ENCODE data around the gene SERPINA5. TPM values are rescaled to one million over a fixed set of nuclear protein-coding genes. Genes with fewer than 3 reads are reported as not detected.

Gene SERPINA5
- polyA plus RNA-seq, 2 of the 4 experiments (the other 2 are of a cell fraction), result 0.74 to 0.78 TPM

DNA sequence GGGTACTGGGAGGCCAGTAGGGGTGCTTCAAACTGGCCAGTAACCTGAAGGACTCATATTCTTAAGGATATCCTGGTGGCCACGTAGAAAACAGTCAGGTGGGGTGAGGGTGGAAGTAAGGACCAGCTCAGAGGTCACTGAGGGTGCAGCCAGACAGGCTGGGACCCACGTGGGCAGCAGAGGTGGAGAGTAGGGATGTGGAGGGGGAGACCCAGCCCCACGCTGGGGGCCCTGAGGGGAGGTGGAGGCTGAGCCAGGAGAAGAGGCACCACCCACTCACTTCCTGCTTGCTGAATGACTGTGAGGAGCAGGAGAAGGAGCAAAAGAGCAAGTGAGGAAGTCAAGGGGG is 18.4 kb downstream of the SERPINA5 start:
- DNase-seq (ENCODE audit: low read depth in 1 of 2, low spot score in 1 of 2) (peak; percentile 19 to 81), FAIRE-seq (no peak), ATAC-seq (peak; percentile 62 to 67)
- WGBS (ENCODE audit: missing lambda C conversion rate), result 19% methylated on average over 3 of the region's 3 CpGs
- Histone ChIP-seq H3K9me3 (peaks cover 3% of the 10 kb centered on the region; the same call in 1 of the 3 replicates), H3K27ac (peak overlapping the region; percentile 97 to 98), H3K4me2 (peak overlapping the region; percentile 71), H3K4me3 (no peak overlapping the region), H3K4me1 (peaks cover 71% of the 10 kb centered on the region)
- TF ChIP-seq ZFP36 (IDR thresholded peaks at IDR 0.05; ENCODE audit: borderline replicate concordance, partially characterized antibody) (no peak), CBX8 (IDR thresholded peaks at IDR 0.05) (no peak), HOXB5 (CRISPR knock-in tag; IDR thresholded peaks at IDR 0.05) (0 out of 2 replicates have a peak, but pooled peaks have one; percentile 17), SREBF2 (IDR thresholded peaks at IDR 0.05) (no peak), HEYL (CRISPR knock-in tag; IDR thresholded peaks at IDR 0.05) (0 out of 2 replicates have a peak, but pooled peaks have one; percentile 47), SMC3 (IDR thresholded peaks at IDR 0.05) (no peak), CBX2 (IDR thresholded peaks at IDR 0.05; ENCODE audit: borderline replicate concordance, low read depth) (no peak), NR3C1 (IDR thresholded peaks at IDR 0.05) (no peak), KDM5A (IDR thresholded peaks at IDR 0.05) (no peak), HOXB13 (CRISPR knock-in tag; IDR thresholded peaks at IDR 0.05; ENCODE audit: low read depth) (no peak), MAZ (IDR thresholded peaks at IDR 0.05; ENCODE audit: borderline replicate concordance, low read depth, low read length) (no peak), ZNF302 (CRISPR knock-in tag; IDR thresholded peaks at IDR 0.05) (no peak), HOXA7 (CRISPR knock-in tag; IDR thresholded peaks at IDR 0.05) (no peak)
- TF ChIP-seq, protein P1, sequence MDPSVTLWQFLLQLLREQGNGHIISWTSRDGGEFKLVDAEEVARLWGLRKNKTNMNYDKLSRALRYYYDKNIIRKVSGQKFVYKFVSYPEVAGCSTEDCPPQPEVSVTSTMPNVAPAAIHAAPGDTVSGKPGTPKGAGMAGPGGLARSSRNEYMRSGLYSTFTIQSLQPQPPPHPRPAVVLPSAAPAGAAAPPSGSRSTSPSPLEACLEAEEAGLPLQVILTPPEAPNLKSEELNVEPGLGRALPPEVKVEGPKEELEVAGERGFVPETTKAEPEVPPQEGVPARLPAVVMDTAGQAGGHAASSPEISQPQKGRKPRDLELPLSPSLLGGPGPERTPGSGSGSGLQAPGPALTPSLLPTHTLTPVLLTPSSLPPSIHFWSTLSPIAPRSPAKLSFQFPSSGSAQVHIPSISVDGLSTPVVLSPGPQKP (IDR thresholded peaks at IDR 0.05; ENCODE audit: low read depth, low read length), result no peak
- TF ChIP-seq, protein P2, sequence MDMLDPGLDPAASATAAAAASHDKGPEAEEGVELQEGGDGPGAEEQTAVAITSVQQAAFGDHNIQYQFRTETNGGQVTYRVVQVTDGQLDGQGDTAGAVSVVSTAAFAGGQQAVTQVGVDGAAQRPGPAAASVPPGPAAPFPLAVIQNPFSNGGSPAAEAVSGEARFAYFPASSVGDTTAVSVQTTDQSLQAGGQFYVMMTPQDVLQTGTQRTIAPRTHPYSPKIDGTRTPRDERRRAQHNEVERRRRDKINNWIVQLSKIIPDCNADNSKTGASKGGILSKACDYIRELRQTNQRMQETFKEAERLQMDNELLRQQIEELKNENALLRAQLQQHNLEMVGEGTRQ (IDR thresholded peaks at IDR 0.05), result peak; percentile 62; the same call in 1 of the 2 replicates
- TF ChIP-seq, protein P3, sequence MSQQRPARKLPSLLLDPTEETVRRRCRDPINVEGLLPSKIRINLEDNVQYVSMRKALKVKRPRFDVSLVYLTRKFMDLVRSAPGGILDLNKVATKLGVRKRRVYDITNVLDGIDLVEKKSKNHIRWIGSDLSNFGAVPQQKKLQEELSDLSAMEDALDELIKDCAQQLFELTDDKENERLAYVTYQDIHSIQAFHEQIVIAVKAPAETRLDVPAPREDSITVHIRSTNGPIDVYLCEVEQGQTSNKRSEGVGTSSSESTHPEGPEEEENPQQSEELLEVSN (IDR thresholded peaks at IDR 0.05; ENCODE audit: borderline replicate concordance, low read depth), result no peak
- TF ChIP-seq, protein P4, sequence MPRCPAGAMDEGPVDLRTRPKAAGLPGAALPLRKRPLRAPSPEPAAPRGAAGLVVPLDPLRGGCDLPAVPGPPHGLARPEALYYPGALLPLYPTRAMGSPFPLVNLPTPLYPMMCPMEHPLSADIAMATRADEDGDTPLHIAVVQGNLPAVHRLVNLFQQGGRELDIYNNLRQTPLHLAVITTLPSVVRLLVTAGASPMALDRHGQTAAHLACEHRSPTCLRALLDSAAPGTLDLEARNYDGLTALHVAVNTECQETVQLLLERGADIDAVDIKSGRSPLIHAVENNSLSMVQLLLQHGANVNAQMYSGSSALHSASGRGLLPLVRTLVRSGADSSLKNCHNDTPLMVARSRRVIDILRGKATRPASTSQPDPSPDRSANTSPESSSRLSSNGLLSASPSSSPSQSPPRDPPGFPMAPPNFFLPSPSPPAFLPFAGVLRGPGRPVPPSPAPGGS (IDR thresholded peaks at IDR 0.05), result no peak
- ChIA-PET POLR2A (interaction anchor here (0.8 to 1.0 kb wide), 3 partner anchors 11 to 87 kb away, joined by 3 to 6 read pairs (median 3); partner anchors contain the start of gene SERPINA3), CTCF (interaction anchor here (0.7 to 3.9 kb wide), 17 partner anchors 11 to 113 kb away, joined by 3 to 23 read pairs (median 4); partner anchors contain the start of gene SERPINA5)

DNA sequence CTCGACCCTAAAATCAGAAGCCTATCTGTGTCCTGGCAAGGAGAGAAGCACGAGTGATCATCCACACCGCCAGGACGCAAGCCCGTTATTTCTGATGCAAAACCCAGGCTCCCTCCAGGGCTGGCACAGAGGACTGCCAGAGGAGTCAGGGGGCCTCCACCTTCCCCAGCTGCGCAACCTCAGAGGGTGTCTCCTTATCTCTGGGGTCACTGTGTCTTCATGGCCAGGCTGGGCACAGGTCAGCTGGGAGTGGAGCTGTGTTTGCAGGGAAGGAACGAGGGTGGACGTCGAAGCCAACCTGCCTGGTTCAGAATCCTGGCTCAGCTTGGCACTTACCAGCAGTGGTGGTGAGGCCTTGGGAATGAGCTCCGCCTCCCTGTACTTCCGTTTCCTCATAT is 18.9 kb downstream of the SERPINA5 start:
- TF ChIP-seq, protein P3 (IDR thresholded peaks at IDR 0.05; ENCODE audit: borderline replicate concordance, low read depth), result no peak
- TF ChIP-seq, protein P5, sequence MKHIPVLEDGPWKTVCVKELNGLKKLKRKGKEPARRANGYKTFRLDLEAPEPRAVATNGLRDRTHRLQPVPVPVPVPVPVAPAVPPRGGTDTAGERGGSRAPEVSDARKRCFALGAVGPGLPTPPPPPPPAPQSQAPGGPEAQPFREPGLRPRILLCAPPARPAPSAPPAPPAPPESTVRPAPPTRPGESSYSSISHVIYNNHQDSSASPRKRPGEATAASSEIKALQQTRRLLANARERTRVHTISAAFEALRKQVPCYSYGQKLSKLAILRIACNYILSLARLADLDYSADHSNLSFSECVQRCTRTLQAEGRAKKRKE (CRISPR knock-in tag; IDR thresholded peaks at IDR 0.05; ENCODE audit: low read depth), result no peak
- TF ChIP-seq MYC (IDR thresholded peaks at IDR 0.05; ENCODE audit: borderline replicate concordance, low read length), result no peak
- TF ChIP-seq EP300 (IDR thresholded peaks at IDR 0.05), result no peak
- Histone ChIP-seq H3K27ac (peak overlapping the region; percentile 97 to 98), H3K4me1 (peaks cover 73% of the 10 kb centered on the region), H3K4me3 (no peak overlapping the region; the same call in 2 of the 3 replicates), H3K4me2 (peak overlapping the region; percentile 71), H3K9me3 (peaks cover 3% of the 10 kb centered on the region; the same call in 1 of the 3 replicates)
- DNase-seq (ENCODE audit: low read depth in 1 of 2, low spot score in 1 of 2) (no peak), FAIRE-seq (no peak), ATAC-seq (no peak)
- POLR2A ChIA-PET, result interaction anchor here (1.0 to 1.1 kb wide), 3 partner anchors 10 to 12 kb away, joined by 3 to 14 read pairs (median 6); partner anchors contain the start of gene SERPINA3
- CTCF ChIA-PET, result interaction anchor here (0.8 to 3.9 kb wide), 13 partner anchors 10 to 114 kb away, joined by 3 to 23 read pairs (median 4); partner anchors contain the start of gene SERPINA5
- 84% methylated on average over 11 of the region's 11 CpGs for WGBS (ENCODE audit: missing lambda C conversion rate)

Data from A549 (cell line).